GM21619 (cell line): ENCODE data around the gene CHEK2.
A peak's percentile ranks its signal among the peaks of the same experiment; 100 is the strongest.
"Not testable (repeated sequence)": the region's sequence is repeated elsewhere in the genome, so short reads cannot be mapped to it uniquely, and the experiment has no call there.

ENCODE experiments used
- ATAC-seq: cut with Tn5 transposase; IDR thresholded peaks from one replicate; pipeline ENCODE4 v1.9.1; 2021; ENCODE audit not compliant: unreplicated experiment

The CHEK2 gene

DNA sequence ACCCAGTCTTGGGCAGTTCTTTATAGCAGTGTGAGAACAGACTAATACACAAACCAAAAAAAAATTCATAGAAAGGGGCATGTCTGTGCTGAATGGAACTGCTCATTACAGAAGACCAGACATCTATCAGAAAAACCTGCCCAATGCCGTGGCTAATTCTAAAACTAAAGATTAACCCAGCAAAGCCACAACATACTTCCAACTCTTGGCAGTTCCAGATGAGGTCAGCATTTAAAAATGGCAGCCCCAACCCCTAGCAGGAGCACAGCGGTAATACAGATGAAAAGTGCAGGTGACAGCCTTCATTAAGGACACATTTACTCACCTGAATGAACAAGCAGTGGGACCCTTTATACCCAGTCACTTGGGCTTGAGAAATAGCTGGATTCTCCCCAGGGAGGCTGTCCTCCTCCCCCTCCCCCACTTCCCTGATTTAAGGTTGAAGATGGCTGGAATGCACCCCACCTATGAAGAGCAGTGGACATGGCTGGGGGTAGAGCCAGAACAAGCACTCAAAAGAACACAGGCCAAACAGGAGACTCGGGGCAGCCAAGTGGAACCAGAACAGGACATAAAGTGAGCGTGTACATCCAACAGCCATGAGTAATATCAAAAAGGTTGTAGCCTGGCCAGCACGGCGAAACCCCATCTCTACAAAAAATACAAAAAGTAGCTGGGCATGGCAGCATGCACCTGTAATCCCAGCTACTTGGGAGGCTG lies 48.4 kb downstream of the CHEK2 start:
- not testable (repeated sequence) for ATAC-seq

DNA sequence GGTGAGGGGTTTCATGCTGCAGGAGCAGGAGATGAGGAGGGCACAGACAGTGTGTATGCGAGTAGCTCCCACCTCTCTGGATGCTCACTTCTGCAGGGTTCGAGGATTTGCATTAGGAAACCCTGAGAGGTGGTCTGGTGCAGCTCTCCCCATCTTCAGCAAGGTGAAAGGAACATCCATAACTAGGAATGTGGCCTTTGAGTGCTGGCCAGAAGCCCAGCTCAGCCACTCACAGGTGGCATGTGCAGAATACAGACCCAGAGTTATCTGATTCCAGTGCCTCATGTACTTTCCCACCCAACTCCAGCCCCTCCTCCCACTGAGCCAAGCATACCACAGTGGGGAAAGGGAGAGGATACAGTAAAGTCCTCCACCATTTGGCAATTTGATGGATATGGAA lies 51.8 kb downstream of the CHEK2 start:
- ATAC-seq: not testable (repeated sequence)

DNA sequence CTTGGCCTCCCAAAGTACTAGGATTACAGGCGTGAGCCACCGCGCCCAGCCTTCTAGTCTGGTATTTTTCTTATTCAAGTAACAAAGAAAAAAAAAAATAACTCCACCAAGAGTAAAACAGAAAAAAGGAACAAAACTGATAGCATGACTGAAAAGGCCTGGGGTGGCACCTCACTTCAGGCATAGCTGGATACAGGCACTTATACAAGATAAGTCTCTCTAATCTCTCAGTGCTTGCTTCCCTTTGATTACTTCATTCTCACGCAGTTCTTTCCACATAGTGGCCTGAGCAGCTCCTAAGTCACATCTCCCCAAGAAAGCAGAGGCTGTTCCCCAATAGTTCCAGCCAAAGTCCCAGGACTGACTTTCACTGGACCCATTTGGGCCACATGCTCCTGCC lies 58.7 kb downstream of the CHEK2 start:
- ATAC-seq: not testable (repeated sequence)

DNA sequence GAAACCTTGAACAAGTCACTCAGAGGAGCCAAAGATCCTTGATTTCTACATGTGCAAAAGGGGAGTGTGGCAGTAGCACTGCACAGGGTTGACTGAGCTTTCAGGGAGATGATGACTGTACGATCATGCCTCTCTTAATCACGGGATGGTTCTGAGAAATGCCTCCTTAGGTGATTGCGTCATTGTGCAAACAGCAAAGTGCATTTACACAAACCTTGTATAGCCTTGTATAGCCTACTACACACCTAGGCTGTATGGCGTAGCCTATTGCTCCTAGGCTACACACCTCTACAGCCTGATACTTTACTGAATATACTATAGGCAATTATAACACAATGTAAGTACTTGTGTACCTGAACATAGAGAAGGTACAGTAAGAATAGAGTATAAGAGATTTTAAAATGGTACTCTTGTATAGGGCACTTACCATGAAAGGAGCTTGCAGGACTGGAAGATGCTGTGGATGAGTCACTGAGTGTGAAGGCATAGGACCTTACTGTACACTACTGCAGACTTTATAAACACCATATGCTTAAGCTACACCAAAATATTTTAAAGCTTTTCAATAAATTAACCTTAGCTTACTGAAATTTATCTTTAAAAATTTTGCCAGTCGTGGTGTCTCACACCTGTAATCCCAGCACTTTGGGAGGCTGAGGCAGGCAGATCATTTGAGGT lies 60.7 kb downstream of the CHEK2 start:
- not testable (repeated sequence) for ATAC-seq

DNA sequence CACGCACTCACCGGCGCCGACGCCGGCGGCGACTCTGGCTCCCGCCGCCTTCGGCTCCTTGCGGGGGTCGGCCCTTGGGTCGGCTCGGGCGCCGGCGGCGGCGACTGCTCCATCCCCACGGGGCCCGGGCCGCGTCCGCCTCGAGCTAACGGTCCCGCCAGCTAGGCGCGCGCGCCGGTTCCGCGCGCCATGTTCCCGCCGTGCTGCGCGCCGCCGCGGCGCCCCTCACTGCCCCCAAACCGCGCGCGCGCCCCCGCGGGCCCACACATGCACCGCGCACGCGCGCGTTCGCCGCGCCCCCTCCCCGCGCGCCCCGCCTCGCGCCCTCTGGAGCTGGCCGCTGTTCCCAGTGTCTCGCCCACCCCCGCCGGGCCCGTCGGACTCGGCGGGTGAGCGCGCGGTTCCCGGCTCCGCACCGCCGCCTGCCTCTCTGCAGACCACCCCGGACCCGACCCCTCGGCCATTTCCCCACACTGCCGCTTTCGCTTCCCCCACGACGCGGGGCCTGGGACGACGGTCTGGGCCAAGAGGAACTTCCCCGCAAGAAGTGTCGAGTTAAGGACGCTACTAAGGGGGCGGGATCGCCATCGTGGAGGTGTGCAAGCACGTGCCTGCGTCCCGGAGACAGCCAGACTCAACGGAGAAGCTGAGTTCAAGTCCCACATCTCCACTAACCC lies 61.9 kb downstream of the CHEK2 start, which contains the start of gene TTC28:
Gene TTC28, minus strand, starts transcription at position 230 of the 677 bp plus-strand sequence. Its CDS starts 117 bp downstream, at position 113.
- ATAC-seq: not testable (repeated sequence)

DNA sequence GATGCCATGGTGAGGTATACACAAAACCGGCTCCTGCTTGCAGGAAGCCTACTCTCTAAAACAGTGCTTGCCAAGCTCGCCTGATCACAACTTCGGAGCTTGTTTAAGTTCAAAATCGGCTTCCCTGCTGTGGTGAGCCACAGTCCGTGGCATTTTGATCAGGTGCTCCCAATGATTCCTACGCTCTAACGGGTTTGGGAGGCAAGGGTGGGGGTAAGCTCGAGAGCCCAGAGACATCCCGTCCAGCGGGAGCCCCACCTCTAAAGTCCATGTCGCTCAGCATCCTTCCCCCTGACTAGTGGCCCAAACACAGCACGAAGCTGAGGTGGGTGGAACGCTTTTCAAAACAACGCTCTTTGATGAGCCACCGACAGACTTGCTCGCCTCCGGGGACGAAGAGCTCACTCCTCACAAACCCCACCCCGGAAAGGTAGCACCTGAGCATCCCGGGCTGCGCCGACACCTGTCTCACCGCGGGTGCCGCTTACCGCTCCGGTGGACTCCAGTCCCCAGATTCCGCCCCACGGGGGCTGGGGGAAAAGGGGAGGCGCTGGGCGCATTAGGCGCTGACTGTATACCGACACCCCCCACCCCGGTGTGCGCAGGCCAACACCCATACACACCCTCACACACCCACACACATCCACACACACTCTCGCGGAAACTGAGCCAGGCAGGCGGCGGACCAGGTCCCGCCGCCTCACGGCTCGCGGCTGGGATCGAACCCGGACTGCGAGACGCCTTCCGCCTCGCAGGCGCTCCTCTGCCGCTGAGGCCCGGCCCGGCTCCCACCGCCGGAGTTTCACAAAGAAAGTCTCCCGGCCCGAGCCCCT lies 62.6 kb downstream of the CHEK2 start:
- ATAC-seq: not testable (repeated sequence)

DNA sequence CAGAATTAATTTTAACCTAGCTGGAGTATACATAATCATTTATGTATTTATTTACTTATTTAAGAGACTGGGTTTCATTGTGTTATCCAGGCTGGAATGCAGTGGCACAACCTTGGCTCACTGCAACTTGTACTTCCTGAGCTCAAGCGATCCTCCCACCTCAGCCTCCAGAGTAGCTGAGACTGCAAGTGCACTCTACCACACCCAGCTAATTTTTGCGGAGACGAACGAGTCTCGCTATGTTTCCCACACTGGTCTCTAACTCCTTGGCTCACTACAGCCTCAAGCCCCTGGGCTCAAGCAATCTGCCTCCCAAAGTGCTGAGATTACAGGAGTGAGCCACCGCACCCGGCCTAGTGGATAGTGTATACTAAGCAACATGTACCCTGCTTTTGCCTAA lies 63.5 kb downstream of the CHEK2 start:
- ATAC-seq: not testable (repeated sequence)

DNA sequence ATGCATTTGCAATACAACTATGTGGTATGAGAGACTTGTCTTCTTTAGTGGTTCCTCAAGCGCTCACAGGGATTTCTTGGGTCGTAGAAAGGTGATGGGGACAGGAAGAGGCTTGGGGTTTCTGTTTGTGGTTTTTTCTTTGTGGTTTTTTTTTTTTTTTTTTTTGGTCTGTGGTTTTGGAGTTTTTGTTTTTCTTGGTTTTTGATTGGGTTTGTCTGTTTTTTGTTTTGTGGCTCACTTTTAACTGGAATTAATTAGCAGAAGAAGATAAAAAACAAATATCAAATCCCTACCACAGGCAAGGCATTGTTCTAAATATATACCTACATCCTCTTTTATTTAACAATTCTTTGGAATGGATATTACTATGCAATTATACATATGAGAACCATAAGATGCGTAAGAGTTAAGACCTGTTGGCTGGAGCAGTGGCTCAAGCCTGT lies 67.5 kb downstream of the CHEK2 start:
- ATAC-seq: peak; percentile 56

DNA sequence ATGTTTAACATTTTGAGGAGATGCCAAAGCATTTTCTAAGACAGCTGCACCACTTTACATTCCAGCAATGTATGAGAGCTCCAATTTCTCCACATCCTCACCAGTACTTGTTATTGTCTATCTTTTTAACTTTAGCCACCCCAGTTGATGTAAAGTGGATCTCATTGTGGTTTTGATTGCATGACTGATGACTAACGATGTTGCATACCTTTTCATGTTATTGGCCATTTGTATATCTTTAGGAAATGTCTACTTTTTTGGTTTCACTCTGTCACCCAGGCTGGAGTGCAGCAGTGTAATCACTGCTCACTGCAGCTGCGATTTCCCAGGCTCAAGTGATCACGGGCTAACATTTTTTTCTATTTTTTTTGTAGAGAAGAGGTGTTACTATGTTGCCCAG lies 70.9 kb downstream of the CHEK2 start:
- no peak for ATAC-seq

DNA sequence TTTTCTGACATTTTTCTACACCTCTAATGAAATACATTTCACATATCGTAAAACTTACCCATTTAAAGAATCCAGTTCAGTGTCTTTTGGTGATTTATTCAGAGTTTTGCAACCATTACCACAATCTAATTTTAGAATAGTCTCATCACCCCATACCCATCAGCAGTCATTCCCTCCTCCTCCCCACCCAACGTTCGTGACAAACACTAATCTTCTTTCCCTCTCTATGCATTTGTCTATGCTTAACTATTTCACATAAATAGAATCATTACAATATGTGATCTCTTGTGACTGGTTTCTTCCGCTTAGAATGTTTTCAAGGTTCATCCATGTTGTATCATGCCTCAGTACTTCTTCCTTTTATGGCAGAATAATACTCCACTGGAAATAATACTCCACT lies 71.5 kb downstream of the CHEK2 start:
- no peak for ATAC-seq

DNA sequence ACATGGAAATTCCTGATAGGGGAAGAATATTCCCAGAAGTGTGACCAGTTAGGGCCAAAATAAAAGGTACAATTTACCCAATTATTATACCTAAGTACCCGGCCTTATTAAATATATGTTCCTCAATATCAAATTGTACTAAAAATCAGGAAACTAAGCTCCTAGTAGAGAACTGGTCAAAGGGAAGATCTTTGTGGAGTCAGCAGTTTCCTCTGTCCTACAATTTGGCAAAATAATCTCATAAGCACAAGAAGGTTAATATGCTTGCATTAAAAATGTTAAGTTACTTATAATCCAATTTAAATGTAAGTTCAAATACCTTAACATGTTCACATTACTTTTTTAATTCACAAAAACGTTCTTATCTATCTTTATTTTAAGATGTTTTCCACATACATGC lies 72.2 kb downstream of the CHEK2 start:
- ATAC-seq: no peak

DNA sequence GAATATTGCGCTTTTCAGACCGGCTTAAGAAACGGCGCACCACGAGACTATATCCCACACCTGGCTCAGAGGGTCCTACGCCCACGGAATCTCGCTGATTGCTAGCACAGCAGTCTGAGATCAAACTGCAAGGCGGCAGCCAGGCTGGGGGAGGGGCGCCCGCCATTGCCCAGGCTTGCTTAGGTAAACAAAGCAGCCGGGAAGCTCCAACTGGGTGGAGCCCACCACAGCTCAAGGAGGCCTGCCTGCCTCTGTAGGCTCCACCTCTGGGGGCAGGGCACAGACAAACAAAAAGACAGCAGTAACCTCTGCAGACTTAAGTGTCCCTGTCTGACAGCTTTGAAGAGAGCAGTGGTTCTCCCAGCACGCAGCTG lies 78.1 kb downstream of the CHEK2 start:
- ATAC-seq: not testable (repeated sequence)

DNA sequence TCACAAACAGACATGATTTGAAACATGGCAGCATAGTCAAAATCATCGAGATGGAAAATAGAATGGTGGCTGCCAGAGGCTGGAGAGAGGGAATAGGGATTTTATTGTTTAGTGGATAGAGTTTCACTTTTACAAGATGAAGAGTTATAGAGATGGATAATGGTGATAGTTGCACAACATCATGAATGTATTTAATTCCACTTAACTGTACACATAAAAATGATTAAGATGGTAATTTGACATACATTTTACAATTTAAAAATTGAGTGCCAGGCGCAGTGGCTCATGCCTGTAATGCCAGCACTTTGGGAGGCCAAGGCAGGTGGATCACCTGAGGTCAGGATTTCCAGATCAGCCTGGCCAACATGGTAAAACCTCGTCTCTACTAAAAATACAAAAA lies 83.2 kb downstream of the CHEK2 start:
- no peak for ATAC-seq

DNA sequence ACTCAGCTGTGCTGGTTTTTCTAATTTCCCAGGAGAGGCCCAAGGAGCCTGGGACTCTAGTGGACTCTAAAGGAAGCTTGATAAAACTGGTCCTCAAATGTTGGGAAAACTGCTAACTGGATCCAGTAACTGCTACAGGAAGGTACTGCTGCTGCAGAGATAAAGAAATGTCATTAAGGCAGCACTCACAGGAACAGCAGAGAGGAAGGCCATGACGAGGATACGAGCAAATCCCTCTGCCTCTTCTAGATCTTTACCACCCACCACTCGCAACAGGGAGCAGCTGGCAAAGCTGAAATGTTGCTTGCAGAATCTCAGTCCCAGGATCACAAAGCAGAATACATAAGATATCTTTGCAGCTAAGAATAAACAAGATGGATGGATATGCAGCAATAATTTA lies 85.4 kb downstream of the CHEK2 start:
- no peak for ATAC-seq

DNA sequence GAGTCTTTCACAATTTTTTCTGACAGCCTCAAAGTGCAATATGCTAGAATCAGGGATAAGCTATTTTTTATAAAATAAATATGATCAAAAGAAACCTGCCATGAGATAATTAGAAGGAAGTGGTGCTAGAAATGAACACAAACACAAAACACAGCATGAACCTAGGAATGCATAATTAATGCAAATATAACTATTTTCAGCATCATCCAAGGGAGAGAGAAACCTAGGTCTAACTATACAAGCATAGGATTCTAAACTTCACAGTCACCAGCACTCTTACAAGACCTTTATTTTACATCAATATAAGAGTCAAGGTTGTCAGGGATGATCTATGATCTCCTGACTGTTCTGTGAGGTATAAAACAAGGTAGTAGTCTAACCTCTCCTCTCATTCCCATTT lies 91.2 kb downstream of the CHEK2 start:
- no peak for ATAC-seq

DNA sequence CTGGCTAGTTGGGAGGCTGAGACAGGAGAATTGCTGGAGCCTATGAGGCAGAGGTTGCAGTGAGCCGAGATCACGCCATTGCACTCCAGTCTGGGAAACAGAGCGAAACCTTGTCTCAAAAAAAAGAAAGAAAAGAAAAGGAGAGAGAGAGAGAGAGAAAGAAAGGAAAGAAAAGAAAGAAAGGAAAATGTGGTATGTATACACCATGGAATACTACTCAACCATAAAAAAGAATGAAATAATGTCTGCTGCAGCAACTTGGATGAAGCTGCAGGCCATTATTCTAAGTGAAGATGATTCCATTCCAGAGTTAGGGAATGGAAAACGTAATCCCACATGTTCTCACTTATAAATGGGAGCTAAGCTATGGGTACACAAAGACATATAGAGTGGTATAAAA lies 92.8 kb downstream of the CHEK2 start:
- no peak for ATAC-seq

DNA sequence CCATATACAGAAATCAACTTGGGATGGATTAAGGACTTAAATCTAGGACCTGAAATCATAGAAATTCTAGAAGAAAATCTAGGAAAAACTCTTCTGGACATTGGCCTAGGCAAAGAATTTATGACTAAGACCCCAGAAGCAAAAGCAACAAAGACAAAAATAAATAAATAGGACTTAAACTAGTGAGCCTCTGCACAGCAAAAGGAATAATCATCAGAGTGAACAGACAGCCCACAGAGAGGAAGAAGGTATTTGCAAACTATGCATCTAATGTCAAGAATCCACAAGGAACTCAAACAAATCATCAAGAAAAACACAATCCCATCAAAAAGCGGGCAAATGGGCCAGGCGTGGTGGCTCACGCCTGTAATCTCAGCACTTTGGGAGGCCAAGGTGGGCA lies 94.4 kb downstream of the CHEK2 start:
- ATAC-seq: no peak

DNA sequence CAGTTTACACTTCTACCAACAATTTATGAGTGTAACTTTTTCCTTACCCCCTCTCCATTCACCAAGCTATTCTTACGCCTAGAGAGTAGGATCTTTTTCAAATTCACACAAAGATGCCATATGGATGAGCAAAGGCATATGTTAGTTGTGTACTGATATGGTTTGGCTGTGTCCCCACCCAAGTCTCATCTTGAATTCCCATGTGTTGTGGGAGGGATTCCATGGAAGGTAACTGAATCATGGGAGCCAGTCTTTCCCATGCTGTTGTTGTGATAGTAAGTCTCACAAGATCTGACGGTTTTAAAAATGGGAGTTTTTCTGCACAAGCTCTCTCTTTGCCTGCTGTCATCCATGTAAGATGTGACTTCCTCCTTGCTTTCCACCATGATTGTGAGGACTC lies 102.3 kb downstream of the CHEK2 start:
- no peak for ATAC-seq
